Lower leg skin (tissue), 4 donors: Measurements from ENCODE around the gene DHRSX. TPM values are rescaled to one million over a fixed set of nuclear protein-coding genes. Genes with fewer than 3 reads are reported as not detected.
A peak's percentile ranks its signal among the peaks of the same experiment; 100 is the strongest.

Experiments
- DNase-seq, 2 donors: peaks; one replicate each; pipeline ENCODE4 v3.0.0-alpha.2; 2019; ENCODE audit warnings: low spot score in 2 of 2
- H3K4me3 ChIP-seq: fragments of 200-600 bp; sonication (generic); 2 replicates; pipeline ENCODE4 v1.5.1; 2017; ENCODE audit warnings: mild to moderate bottlenecking, low read depth; ENCODE audit not compliant: poor library complexity, severe bottlenecking
- CTCF ChIP-seq, 3 donors: fragments of 450-650 bp; IDR thresholded peaks; one replicate each; pipeline ENCODE4 v1.5.1; 2016; ENCODE audit warnings: antibody characterized with exemption in 3 of 3, mild to moderate bottlenecking in 3 of 3, moderate library complexity in 2 of 3
- POLR2A ChIP-seq, 2 donors: fragments of 450-650 bp; IDR thresholded peaks; one replicate each; pipeline ENCODE4 v1.6.1; 2016 to 2017; ENCODE audit warnings: antibody characterized with exemption in 2 of 2, mild to moderate bottlenecking in 1 of 2, moderate library complexity in 1 of 2
- WGBS, 2 donors: methylation state at CpG; one replicate each; pipeline ENCODE4 v1.1.5; 2018; 5-methylcytosine and 5-hydroxymethylcytosine counted together
- intact Hi-C: fragments of 100-400 bp; cut with DNase I; formaldehyde crosslinking; loops from one replicate; pipeline ENCODE4 v1.15.0; 2023; ENCODE audit warnings: low total_unique reads
- total RNA-seq, 4 donors: library from RNA; depleted of rRNA; stranded (reverse); fragments of >200 nt; gene quantifications; one replicate each; pipeline ENCODE4 v1.1.0, GENCODE V29; 2016

DHRSX gene
- total RNA-seq, 4 donors from 2014 or later = 10.9 to 21.7 (median 16.2) TPM

DNA sequence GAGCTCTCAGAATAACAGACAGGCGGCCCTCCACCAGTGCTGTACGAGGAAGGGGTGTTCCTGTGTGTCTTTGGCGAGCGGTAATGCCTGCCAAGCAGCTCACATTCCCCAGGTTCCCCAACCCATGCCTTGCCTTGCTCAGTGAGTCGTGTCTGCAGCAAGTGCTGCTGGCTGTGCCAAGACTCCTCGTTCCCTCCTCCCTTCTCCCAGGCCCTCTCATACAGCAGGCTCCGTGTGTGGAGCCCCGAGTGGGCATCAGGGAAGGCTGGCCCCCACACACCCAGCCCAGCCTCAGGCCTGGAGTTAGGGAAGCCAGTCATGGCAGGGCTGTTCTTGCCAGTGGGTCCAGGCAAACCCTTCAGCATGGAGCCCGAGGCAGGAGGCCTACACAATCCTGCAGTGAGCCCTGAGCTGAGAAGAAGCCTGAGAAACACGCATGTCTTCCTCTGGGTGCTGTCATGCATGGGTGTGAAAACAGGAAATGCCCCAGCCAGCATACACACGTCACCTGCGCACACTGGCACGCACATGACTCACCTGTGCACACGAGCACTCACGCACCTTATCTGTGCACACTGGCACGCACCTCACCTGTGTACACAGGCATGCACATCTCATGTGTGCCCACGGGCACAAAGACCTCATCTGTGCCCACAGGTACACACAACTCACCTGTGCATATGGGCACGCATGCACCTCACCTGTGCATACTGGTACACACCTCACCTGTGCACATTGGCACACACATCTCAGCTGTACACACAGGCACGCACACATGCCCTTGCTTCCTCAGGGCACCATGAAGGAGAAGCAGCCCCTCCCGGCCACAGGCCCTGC, 238.7 kb downstream of the DHRSX start:
- WGBS, 2 donors = 59 to 77% methylated on average over 19 to 20 of the region's 20 CpGs
- H3K4me3 ChIP-seq = no peak overlapping the region
- no peak for TF ChIP-seq CTCF (IDR thresholded peaks at IDR 0.05)
- TF ChIP-seq POLR2A (IDR thresholded peaks at IDR 0.05) = no peak
- peak in 1 of 2 donors; percentile 74 for DNase-seq
- intact Hi-C loops = no loop called here

GRCh38 chrX:2252331-2253065, 248.3 kb downstream of the DHRSX start:
- intact Hi-C loops = no loop called here
- no peak for TF ChIP-seq POLR2A (IDR thresholded peaks at IDR 0.05)
- no peak for TF ChIP-seq CTCF (IDR thresholded peaks at IDR 0.05)
- H3K4me3 ChIP-seq = no peak overlapping the region
- DNase-seq = no peak
- WGBS, 2 donors = 76 to 83% methylated on average over 12 of the region's 12 CpGs

GRCh38 chrX:2251211-2251610, 249.6 kb downstream of the DHRSX start:
- H3K4me3 ChIP-seq = no peak overlapping the region
- intact Hi-C loops = no loop called here
- no peak for DNase-seq
- no peak for TF ChIP-seq CTCF (IDR thresholded peaks at IDR 0.05)
- no peak for TF ChIP-seq POLR2A (IDR thresholded peaks at IDR 0.05)
- 78 to 82% methylated on average over 5 of the region's 5 CpGs for WGBS, 2 donors

DNA sequence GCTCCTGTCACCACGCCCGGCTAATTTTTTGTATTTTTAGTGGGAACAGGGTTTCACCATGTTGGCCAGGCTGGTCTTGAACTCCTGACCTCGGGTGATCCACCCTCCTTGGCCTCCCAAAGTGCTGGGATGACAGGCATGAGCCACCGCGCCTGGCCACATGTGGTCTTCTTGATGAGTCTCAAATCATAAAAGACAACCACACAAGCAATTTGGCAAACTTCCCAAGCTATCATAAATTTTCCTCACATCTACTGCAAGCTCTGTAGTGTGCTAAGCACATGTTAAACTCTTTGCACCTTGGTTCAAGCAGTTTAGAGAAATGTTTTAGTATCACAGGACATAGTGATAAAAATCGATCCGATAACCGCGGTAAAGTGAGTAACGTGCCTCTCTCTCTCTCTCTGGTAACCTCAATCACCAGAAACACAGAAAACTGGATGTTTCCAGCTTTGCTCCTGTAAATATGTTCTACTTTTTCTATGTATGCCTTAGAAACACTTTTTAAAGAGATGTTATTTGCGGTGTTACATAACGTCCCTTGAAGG, 256.8 kb downstream of the DHRSX start:
- TF ChIP-seq POLR2A (IDR thresholded peaks at IDR 0.05) = no peak
- no peak for TF ChIP-seq CTCF (IDR thresholded peaks at IDR 0.05)
- no peak for DNase-seq
- H3K4me3 ChIP-seq = no peak overlapping the region
- WGBS, 2 donors = 49 to 55% methylated on average over 12 of the region's 12 CpGs
- intact Hi-C loops = no loop called here

DNA sequence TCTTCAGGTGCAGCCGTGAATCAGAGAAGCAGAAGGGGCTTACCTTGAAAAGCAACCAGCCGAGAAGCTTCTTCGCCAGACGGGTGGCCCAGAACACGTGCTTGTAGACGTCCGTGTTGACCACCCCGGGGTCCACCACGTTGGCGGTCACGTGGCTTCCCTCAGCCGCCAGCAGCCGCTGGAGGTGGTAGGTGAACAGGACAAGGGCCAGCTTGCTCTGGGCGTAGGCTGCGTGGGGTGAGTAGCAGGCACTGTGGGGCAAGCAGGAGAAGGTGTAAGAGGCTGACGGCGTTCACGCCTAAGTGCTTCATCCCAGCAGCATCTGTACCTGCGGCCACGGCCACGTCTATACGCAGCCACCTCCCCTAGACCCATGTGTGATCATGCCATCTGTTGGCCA, 257.8 kb downstream of the DHRSX start:
- no peak for TF ChIP-seq CTCF (IDR thresholded peaks at IDR 0.05)
- no peak for TF ChIP-seq POLR2A (IDR thresholded peaks at IDR 0.05)
- H3K4me3 ChIP-seq = no peak overlapping the region
- 96% methylated on average over 21 to 22 of the region's 22 CpGs for WGBS, 2 donors
- no peak for DNase-seq
- intact Hi-C loops = no loop called here
